ENCODE results near the gene SPG7.

- TF ChIP-seq EZH2 (IDR thresholded peaks at IDR 0.05; ENCODE audit: borderline replicate concordance, low read length) (no peak), CTCF (IDR thresholded peaks at IDR 0.05; ENCODE audit: low read length) (no peak)
Measured at GRCh38 chr16:89600956-89601355, 92.8 kb downstream of the SPG7 start.
